HG02943 (cell line): Measurements from ENCODE around the gene VPS13D.

Experiments
- ATAC-seq: cut with Tn5 transposase; IDR thresholded peaks from one replicate; pipeline ENCODE4 v1.9.1; 2021; ENCODE audit warnings: mild to moderate bottlenecking, low read depth, moderate library complexity; ENCODE audit not compliant: unreplicated experiment

The VPS13D gene

DNA sequence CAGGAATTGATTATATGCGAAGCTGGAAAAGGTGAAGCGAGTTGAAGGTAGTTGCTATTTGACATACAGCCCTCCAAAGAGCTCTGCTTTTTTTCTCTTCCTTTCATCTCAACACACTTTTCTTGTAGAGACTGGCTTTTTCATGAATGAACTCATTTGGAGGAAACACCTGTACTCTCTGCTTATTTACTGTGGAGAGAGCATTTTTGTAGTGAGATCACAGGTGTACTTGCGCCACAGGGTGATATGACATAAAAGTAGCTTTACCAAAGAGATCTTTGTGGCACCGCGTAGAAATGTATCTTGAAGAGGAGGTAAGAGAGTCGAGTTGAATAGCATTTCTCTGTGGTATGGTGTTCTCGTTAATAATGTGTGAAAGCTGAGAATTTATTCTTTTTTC lies 187.6 kb downstream of the VPS13D start:
- ATAC-seq: no peak

DNA sequence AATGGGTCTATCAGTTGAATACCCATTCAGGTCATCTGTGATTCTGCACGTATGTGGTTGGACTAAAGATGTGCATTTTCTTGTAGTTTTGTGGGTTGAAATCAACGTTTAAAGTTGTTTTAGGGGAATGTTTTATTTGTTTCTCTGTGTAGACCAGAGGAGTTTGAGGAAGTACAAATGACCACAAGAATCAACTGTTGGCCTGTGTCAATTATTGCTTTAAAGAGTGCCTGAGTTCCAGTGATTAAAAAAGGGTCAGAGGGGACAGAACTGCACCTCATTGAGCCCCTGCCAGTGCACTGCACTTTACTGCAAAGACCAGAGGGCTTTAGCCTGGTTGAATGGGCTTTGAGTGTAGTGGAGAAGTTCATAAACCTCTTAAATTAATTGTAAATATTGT lies 190.3 kb downstream of the VPS13D start:
- no peak for ATAC-seq

DNA sequence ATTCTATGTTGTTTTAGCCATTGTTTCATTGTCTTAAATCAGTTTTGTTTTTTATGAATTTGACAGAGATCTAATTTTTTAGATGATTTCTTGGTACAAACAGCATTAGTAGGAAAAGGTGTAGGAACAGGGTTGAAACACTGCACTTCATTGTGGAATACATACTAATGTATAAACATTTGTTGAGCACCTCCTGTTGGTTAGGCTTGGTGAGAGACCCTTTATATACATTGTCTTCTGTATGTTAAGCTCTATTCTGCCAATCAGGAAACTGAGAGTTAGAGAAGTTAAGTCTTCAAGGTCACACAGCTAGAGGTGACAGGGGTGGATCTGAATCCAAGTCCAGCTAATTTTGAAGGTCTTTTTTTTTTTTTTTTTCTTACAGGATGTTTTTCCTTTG lies 192.7 kb downstream of the VPS13D start:
- no peak for ATAC-seq

DNA sequence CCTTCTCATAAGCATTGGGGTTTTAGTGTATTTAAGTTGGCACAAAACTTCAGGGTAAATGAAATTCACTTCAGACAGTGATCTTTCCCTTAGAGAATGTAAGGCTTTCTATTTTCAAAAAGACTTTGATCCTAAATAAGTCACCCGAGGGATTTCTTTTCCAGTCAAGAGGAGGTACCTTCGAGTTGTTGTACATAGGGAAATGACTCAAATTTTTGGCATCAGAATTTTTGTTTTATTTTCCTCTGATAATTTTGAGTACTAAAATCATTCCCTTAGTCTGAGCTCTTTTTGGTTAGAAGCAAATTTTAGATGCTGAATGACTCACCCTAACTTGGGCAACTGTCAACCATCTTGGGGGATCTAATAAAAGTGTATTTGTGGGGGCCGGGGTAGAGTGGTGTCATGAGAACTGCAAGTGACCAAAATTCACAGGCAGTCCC lies 194.3 kb downstream of the VPS13D start:
- no peak for ATAC-seq

DNA sequence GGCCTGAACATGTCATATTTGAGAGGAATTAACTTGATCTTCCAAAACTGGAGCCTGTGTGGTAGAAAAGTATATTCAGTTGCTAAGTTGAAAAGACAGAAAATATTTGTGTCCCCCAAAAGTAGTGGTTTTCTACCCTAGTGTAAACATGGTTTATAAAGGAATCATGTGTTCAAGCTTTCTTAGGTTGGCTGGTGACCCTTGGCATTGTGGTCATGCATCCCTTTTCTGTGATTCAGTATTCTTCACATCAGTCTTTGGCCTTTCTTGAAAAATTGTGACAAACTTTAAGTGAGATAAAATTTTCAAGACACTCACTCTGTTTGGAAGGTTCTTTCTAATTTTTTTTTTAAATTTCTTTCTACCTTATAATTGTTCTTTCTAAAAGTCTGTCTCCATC lies 195.0 kb downstream of the VPS13D start:
- ATAC-seq: no peak

DNA sequence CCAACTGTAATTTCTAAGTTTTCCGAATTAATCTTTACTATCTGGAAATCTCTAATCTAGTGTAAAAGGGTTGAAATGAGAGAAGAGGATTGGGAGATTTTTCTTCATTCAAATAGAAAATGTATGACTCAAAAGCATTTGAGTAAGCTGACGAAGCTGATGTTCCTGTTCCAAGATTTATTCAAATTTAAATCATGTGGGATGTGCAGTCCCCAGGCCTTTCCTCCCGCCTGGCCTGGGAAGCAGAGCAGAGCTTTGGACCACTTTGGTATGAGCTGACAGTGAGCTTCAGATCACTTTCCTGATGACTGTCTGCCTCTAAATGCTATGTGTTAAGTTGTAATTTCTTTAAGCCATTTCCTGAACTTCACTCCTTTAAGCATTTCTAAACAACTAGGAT lies 196.2 kb downstream of the VPS13D start:
- no peak for ATAC-seq

DNA sequence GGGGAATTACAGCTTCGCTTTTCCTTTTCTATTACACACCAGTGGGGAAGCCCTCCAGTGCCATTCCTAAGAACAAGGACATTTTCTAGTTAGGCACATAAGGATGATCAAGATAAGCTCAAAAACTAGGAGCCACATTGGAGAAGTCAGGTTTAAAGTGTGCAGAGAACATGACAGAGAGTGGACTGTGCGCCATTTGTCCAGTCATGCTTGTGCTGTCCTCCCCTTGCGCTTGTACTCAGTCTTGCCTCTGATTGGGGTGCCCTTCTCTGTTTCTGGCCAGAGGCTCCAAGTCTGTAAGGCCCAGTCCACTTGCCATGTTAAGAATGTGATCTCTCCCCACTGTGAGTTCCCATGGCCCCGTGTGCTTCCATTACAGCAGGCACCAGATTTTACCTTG lies 198.5 kb downstream of the VPS13D start:
- no peak for ATAC-seq

DNA sequence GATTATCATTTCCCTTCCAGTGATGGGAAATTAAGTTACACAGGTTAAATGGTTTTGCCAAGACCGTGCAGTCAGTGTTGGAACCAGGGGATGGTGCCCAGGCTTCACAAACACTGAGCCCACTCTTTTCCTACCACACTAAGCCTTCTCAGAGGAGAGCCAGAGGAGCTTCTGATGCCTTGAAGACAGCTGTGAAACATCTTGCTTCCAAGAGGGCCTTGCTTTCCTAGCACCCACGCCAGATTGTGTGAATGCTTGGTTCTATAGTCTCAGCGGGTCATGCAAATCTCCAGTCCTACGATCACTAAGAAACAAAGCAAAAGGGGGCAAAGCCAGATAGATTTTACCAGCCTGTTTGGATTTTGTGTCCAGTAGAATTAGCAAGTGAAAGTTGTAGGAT lies 200.7 kb downstream of the VPS13D start:
- ATAC-seq: no peak

DNA sequence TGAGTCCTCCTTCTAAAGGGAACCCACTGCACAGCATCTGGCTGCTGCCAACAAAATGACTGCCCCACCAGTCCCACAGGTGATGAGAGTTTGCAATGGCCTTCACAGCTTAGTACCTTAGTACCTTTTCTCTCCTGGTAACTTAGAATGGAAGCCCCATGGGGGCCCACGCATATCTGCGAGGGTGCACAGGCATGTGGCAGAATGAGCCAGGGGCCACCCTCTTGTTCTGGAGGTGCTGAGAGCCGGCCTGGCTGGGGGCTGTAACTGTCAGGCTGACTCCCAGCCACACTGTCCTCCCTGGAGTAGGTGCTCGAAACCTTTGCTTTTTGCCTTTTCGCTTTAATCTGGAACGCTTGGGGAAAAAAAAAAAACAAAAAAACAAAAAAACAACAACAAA lies 203.1 kb downstream of the VPS13D start:
- ATAC-seq: no peak

DNA sequence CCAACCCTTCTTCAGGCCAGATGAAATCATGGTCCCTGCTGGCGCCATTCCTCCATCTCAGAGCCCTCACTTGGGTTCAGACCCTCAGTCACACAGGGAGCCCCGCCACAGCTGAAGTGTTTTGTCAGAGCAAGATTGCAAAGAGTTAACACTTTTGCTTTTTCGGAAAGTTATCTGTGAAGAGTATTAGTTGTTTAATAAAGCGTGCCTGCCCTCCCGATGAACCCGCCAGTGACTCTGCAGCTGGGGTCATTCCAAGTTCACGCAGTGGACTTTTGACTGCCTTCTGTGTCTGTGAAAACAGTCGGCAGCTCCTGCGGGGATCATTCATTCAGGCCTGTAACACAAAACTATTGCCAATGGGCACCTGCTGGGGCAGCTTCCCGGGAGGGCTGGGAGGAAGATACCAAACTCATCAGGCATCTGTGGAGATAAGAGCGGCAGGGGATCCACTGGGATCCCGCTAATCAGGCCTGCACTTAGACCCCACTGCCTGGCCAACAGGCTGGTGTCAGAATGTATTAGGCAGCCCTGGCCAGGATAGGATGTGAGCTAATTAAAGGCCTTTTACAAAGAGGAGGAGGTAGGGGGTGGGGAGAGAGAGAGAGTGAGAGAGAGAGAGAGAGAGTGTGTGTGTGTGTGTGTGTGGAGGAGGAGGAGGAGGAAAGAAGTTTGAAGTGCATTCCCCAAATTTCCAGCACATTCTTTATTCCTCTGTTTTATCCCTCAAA lies 203.7 kb downstream of the VPS13D start:
- no peak for ATAC-seq

DNA sequence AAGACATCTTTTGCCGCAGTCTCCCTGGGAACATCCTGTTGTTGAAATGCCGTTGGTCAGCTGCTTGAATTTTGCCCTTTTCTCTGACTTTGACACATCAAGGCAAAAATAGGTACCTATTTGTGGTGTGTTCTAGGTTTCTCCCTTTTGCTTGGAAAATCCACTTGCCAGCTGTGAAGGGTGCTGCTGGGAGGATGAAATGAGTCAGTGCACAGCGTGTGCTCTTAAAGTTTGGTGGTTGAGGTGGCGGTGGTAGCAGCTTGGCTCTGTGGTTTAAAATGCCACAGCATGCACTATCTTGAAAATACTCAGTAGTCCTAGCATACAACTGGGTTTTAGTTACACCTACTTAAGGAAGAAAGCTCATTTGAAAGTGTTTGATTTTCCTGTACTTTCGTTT lies 204.3 kb downstream of the VPS13D start:
- no peak for ATAC-seq

DNA sequence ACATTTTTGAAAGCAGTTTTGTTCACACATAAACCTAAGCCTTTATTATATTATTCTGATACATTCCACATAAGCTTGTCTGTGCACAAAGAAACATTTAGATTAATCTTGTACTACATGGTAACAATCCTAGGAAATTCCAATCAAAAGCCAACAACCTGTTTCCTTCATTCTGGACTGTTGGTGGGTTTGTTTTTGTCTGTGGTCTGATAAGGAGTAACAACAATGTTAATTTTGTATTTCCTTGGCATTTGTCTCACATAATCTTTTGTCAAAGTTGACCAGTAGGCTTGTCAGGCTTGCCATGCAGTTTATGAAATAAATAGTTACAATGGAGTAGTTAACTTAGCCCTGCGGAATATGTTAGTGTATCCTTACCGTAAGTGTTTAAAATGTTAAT lies 204.9 kb downstream of the VPS13D start:
- no peak for ATAC-seq

DNA sequence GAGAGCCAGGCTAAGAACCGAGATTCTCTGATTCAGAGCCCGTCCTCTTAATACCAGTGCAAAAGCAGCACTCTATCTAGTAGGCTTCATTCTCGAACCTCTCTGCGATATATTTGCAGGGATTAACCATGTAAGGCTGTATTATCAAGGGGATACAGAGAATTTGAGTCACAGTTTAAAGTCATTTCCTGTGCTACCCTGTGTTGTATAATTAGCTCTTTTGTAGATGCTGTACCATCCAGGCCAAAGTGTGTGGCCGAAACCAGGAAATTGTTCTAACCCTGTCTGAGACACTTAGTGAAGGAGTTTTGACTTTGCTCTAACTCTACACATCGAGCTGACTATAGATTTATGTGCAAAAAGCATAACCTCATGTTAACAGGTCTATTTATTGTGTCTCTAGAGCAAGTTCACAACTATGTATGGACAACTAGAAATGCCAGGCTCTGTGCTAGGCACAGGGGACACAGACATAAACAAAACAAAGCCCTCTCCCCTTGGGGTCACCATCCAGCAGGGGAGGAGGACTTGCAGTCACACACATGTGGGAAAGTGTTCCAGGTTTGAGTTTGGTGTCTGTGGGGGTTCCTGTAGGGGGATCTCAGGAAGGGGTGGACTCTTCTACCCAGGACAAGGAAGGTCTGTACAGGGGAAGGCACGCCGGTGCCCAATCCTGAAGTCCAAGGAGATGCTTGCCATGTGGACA lies 206.0 kb downstream of the VPS13D start:
- peak; percentile 52 for ATAC-seq

DNA sequence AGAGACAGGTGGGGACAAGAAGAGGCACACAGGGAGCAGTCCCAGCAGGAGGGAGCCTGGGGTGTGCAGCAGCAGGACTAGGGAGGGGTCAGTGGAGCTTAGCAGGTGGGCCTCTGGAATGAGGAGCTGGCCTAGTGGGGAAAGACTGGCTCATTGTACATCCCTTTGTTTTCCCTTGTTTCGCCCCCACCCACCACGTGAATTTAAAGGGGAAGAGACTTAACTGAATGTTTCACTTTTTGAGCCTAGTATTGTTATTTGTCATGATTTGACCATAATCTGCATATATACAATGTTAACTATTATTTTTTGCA lies 206.5 kb downstream of the VPS13D start:
- no peak for ATAC-seq

DNA sequence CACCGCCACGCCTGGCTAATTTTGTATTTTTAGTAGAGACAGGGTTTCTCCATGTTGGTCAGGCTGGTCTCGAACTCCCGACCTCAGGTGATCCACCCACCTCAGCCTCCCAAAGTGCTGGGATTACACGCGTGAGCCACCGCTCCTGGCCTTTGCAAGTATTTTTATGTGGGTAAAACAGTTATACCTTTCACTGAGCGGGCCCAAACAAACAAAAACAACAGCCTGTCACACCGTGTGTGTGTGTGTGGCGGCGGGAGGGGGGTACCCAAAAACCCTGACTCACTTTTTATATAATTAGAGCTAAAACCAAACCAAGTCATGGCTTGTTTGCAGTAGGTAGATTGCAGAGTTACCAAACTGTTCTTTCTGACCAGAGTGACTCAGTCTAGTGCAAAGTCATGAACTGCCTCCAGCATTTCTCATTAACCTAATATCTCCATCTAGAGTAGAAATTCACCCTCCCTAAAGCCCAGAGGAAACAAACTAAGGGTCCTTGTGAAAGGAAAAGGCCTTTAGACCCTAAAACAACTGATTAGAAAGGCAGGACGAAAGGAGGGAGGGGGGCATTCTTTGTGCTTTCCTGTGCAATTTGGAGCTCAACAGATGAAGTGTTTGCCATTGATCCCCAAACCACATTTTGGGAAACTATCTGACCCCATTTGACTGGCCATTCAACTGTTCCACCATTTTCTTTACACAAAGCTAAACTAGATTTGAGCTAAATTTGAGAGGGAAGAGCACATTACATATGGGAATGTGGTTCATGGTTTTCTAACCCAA lies 207.2 kb downstream of the VPS13D start:
- ATAC-seq: no peak

DNA sequence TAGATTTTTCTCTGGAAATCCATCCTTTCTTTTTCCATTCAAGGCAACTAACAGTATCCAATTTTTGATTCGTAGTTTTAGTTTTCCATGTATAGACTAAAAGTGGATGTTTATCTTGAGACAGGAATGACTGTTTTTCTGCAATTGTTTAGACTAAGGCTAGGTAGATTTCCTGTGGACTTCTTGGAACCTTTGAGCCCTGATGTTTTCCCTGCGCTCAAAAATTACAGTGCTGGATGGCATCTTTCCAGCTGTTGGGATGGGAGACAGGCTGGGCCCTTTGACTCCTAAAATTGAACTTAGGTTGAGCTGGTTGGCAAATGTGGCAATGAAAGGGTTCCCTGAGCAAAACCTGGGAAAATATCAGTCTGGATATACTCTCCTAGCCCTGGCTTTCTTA lies 207.8 kb downstream of the VPS13D start:
- ATAC-seq: no peak

DNA sequence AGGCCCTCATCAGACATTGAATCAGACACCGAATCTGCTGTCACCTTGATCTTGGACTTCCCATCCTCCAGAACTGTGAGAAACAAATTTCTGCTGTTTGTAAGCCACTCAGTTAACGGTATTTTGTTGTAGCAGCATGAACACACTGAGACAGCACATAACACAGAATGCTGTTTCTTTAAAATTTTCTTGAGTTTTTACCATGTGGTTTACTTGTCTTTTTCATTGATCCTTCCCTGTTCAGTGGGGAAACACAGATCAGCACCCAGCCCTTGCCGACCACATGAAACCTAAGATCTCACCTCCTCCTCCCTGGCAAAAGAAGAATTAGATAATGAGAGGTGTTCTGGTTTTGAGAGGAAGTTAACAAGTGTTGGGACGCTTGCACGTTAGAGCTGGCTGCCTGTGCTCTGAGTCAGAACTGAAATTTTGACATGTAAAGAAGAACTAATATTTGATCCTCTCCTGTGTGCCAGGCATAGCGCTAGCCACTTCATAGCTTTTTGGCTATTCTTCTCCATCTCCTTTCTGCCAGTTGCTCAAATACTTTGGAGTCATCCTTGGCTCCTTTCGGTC lies 208.6 kb downstream of the VPS13D start:
- ATAC-seq: no peak

DNA sequence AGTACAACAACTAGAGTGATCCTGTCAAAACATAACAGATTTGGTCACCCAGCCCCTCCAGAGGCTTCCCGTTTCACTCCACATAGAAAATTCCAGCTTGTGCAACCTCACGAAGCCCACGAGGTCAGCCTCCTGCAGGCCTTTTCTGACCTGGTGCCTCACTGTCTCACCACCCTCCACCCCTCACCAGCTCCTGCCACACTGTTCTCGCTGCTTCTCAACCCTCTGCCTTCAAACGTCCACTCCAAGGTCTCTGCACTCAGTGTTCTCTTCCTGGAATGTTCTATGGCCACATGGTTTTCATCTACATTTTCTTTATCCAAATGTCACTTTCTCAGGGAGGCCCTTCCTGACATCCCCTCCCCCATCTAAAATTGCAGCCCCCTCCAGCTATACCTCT lies 209.2 kb downstream of the VPS13D start:
- ATAC-seq: no peak

DNA sequence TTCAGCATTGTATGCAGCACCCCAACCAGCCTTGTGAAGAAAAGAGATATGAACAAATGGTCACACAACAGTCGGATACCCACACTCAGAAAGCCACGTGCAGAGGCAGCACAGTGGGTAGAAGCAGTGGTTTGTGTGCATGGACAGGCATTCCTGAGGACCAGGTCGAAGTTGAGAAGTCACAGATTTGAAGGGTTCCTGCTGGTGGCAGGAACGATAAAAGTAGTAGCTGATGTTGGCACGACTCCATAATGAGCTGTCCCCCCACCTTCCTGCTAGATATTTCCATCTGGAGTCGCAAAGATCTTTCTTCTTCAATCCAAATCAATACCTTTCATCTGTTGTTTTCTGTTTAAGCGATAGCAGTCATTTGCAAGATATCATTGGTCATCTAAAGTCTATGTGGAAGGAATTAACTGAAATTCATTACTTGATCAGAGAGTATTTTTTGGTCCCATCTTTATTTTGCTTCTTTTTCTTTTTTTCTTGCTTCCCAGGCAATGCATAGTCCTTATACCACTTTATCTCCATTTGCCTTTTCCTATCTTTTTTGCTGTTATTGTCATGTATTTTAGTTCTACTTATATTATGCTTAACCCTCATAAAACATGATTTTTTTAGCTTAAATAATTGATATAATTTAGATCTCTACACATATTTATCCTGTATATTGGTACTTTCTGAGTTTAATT lies 211.7 kb downstream of the VPS13D start:
- ATAC-seq: no peak

DNA sequence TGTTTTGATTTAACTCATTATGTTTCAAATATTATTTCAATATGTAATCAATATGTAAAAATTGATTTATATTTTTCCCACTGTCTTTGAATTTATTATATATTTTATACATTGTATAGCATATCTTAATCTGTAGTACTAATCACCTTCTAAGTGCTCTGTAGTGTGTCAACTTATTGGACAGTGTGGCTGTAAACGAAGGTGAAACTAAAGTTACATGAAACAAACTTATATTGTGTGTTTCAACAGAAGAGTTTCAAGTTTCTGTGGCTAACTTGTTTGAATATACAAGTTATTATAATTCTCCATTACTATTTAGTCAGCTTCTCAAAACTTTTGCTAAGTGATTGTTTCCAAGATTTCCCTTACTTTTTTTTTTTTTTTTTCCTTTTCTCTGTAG lies 212.4 kb downstream of the VPS13D start:
- no peak for ATAC-seq

DNA sequence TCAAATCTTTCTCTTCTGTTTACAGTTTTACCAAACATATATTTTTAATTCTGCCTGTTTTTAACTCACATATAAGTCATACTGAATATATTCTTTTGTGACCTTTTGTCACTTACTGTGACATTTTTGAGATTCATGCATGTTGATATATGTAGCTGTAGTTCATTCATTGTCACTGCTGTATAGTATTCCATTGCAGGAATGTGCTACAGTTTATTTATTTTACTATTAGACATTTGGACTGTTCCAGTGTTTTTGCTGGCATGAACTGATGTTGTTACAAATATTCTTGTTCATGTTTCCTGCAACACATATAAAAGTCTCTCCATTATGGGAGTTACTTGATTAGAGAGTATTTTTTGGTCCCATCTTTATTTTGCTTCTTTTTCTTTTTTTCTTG lies 213.3 kb downstream of the VPS13D start:
- no peak for ATAC-seq
